BJ (cell line): Measurements from ENCODE around the gene P4HTM. TPM values are rescaled to one million over a fixed set of nuclear protein-coding genes. Genes with fewer than 3 reads are reported as not detected.

Experiments used
- CTCF ChIA-PET: fragments of 350-600 bp; formaldehyde crosslinking; extraction: SDS; loops from one replicate; lab custom pipeline; 2021; ENCODE audit warnings: antibody characterized with exemption, inconsistent platforms; lab: Yijun Ruan, JAX
- POLR2A ChIA-PET: fragments of 300-600 bp; sonication (Branson Sonifier 250); formaldehyde crosslinking; extraction: SDS; loops from one replicate; lab custom pipeline; 2021; ENCODE audit warnings: antibody characterized with exemption; lab: Charles Lee
- DNase-seq: peaks from one replicate; pipeline ENCODE4 v3.0.0-alpha.2; 2011; ENCODE audit warnings: low read depth
- H3K27me3 ChIP-seq: 2 replicates; pipeline ENCODE4 v1.6.0; 2011; ENCODE audit warnings: low read length; ENCODE audit not compliant: control insufficient read depth, insufficient read depth
- H3K36me3 ChIP-seq: 2 replicates; pipeline ENCODE4 v1.5.1; 2011; ENCODE audit warnings: low read length; ENCODE audit not compliant: control insufficient read depth, insufficient read depth
- H3K4me3 ChIP-seq: 2 replicates; pipeline ENCODE4 v1.5.1; 2011; ENCODE audit warnings: low read depth, mild to moderate bottlenecking, control low read depth, low read length
- CTCF ChIP-seq: IDR thresholded peaks from 2 replicates; pipeline ENCODE4 v1.5.1; 2011; ENCODE audit warnings: low read depth, mild to moderate bottlenecking, control low read depth, inconsistent platforms, low read length, moderate library complexity; ENCODE audit not compliant: insufficient read depth
- polyA plus RNA-seq: library from polyadenylated mRNA; depleted of rRNA; stranded (reverse); fragments of >200 nt; gene quantifications from 2 replicates; pipeline ENCODE4 v1.2.3, GENCODE V29; 2011

The P4HTM gene
- polyA plus RNA-seq, 1 experiment, result 38.4 TPM

- ChIA-PET CTCF (no interaction called here), POLR2A (no interaction called here)
- no peak for DNase-seq
- no peak for TF ChIP-seq CTCF
- Histone ChIP-seq H3K27me3 (no peaks in the 10 kb centered on the region), H3K4me3 (no peak overlapping the region), H3K36me3 (peaks cover 43% of the 10 kb centered on the region)
Measured at GRCh38 chr3:49027634-49028033, 37.6 kb downstream of the P4HTM start.

- no peaks in the 10 kb centered on the region for H3K27me3 ChIP-seq
- peak overlapping the region; percentile 75 for H3K4me3 ChIP-seq
- CTCF ChIA-PET, result no interaction called here
- POLR2A ChIA-PET, result interaction anchor here (0.6 kb wide), 1 partner anchor 903 kb away, joined by 4 read pairs; no protein-coding TSS in a partner anchor
- DNase-seq, result no peak
- TF ChIP-seq CTCF, result no peak
- H3K36me3 ChIP-seq, result peaks cover 45% of the 10 kb centered on the region
Measured at GRCh38 chr3:49028298-49028672, 38.2 kb downstream of the P4HTM start.

GRCh38 chr3:49028673-49029562 is 38.9 kb downstream of the P4HTM start, which contains the start of gene IMPDH2:
IMPDH2 (minus strand) TSS chr3:49029398; CDS start chr3:49029350, 48 bp downstream.
- POLR2A ChIA-PET, result interaction anchor here (0.6 to 1.3 kb wide), 5 partner anchors 8 to 902 kb away, joined by 3 to 6 read pairs (median 4); partner anchors contain the start of gene WDR6
- CTCF ChIA-PET, result interaction anchor here (1.0 to 1.2 kb wide), 2 partner anchors 40 to 41 kb away, joined by 3 to 6 read pairs; partner anchors contain the start of gene P4HTM
- Histone ChIP-seq H3K36me3 (peaks cover 44% of the 10 kb centered on the region), H3K4me3 (peak within 1 kb of the TSS; percentile 75), H3K27me3 (no peaks in the 10 kb centered on the region)
- TF ChIP-seq CTCF, result 0 out of 2 replicates have a peak, but pooled peaks have one; percentile 12
- peak; percentile 75 for DNase-seq

- H3K36me3 ChIP-seq, result peaks cover 41% of the 10 kb centered on the region
- no peaks in the 10 kb centered on the region for H3K27me3 ChIP-seq
- POLR2A ChIA-PET, result interaction anchor here (0.7 to 1.3 kb wide), 4 partner anchors 8 to 40 kb away, joined by 3 to 6 read pairs (median 4); partner anchors contain the start of gene WDR6
- DNase-seq, result no peak
- H3K4me3 ChIP-seq, result no peak overlapping the region
- TF ChIP-seq CTCF, result no peak
- CTCF ChIA-PET, result interaction anchor here (1.0 to 1.2 kb wide), 2 partner anchors 40 to 42 kb away, joined by 3 to 6 read pairs; partner anchors contain the start of gene P4HTM
Measured at GRCh38 chr3:49029563-49029884, 39.5 kb downstream of the P4HTM start.

- ChIA-PET CTCF (interaction anchor here (0.7 kb wide), 2 partner anchors 8 to 41 kb away, joined by 3 to 4 read pairs; partner anchors contain the start of gene NDUFAF3), POLR2A (no interaction called here)
- no peak for DNase-seq
- no peak overlapping the region for H3K4me3 ChIP-seq
- H3K36me3 ChIP-seq, result peaks cover 38% of the 10 kb centered on the region
- no peaks in the 10 kb centered on the region for H3K27me3 ChIP-seq
- TF ChIP-seq CTCF, result no peak
Measured at GRCh38 chr3:49030321-49030720, 40.3 kb downstream of the P4HTM start.
